ENCODE results near the gene SLFN12L.
A peak's percentile ranks its signal among the peaks of the same experiment; 100 is the strongest.
"Not testable (repeated sequence)": the region's sequence is repeated elsewhere in the genome, so short reads cannot be mapped to it uniquely, and the experiment has no call there.

Gene SLFN12L

GRCh38 chr17:35493040-35493439 is 44.4 kb downstream of the SLFN12L start:
- no peak for DNase-seq

- no peak for DNase-seq
These were observed 46.1 kb downstream of the SLFN12L start for GRCh38 chr17:35491417-35491816.

- no peak for DNase-seq
These were observed 47.5 kb downstream of the SLFN12L start for GRCh38 chr17:35489944-35490343.

GRCh38 chr17:35488991-35489390 is 48.5 kb downstream of the SLFN12L start:
- no peak for DNase-seq

GRCh38 chr17:35486920-35487732 is 50.4 kb downstream of the SLFN12L start:
- peak; percentile 73 for DNase-seq

GRCh38 chr17:35479271-35479670 is 58.2 kb downstream of the SLFN12L start:
- no peak for DNase-seq

- no peak for DNase-seq
These were observed 60.2 kb downstream of the SLFN12L start for GRCh38 chr17:35477248-35477647.

- DNase-seq, result no peak
These were observed 61.1 kb downstream of the SLFN12L start for GRCh38 chr17:35476283-35476820.

- DNase-seq, result no peak
These were observed 69.0 kb downstream of the SLFN12L start for GRCh38 chr17:35468475-35468874.

- DNase-seq, result no peak
These were observed 69.7 kb downstream of the SLFN12L start for GRCh38 chr17:35467824-35468223.

GRCh38 chr17:35460354-35460851 is 77.1 kb downstream of the SLFN12L start:
- DNase-seq, result peak; percentile 96

- DNase-seq, result not testable (repeated sequence)
These were observed 83.4 kb downstream of the SLFN12L start for GRCh38 chr17:35454035-35454434.

- no peak for DNase-seq
These were observed 84.3 kb downstream of the SLFN12L start for GRCh38 chr17:35453171-35453570.

GRCh38 chr17:35449371-35449931 is 88.0 kb downstream of the SLFN12L start:
- peak; percentile 72 for DNase-seq

GRCh38 chr17:35448899-35449227 is 88.6 kb downstream of the SLFN12L start:
- DNase-seq, result no peak

GRCh38 chr17:35448214-35448898 is 89.1 kb downstream of the SLFN12L start, which contains the start of gene SLFN13:
Gene SLFN13, minus strand, starts transcription at chr17:35448766. Its CDS starts 3,086 bp downstream, at chr17:35445680.
- peak; percentile 98 for DNase-seq

GRCh38 chr17:35447499-35447898 is 90.0 kb downstream of the SLFN12L start:
- no peak for DNase-seq

- DNase-seq, result no peak
These were observed 99.0 kb downstream of the SLFN12L start for GRCh38 chr17:35438433-35438832.

GRCh38 chr17:35433075-35433894 is 104.2 kb downstream of the SLFN12L start:
- peak; percentile 64 for DNase-seq

GRCh38 chr17:35432176-35433074 is 105.1 kb downstream of the SLFN12L start, which contains the start of gene SLFN12:
Gene SLFN12, minus strand, starts transcription at chr17:35432500. Its CDS starts 9,472 bp downstream, at chr17:35423028.
- DNase-seq, result no peak

- DNase-seq, result no peak
These were observed 107.8 kb downstream of the SLFN12L start for GRCh38 chr17:35429702-35430101.
